HG03135 (cell line): ENCODE measurements around the gene THAP10.
"Not testable (repeated sequence)": the region's sequence is repeated elsewhere in the genome, so short reads cannot be mapped to it uniquely, and the experiment has no call there.

Source experiments
- ATAC-seq: cut with Tn5 transposase; IDR thresholded peaks from one replicate; pipeline ENCODE4 v1.9.1; 2021; ENCODE audit warnings: mild to moderate bottlenecking, moderate library complexity; ENCODE audit not compliant: unreplicated experiment

THAP10 gene

GRCh38 chr15:70879401-70879800 lies 12.8 kb downstream of the THAP10 start:
- ATAC-seq = no peak

- ATAC-seq = no peak
Observed at GRCh38 chr15:70876683-70877082, 15.6 kb downstream of the THAP10 start.

GRCh38 chr15:70876011-70876410 lies 16.2 kb downstream of the THAP10 start:
- no peak for ATAC-seq

GRCh38 chr15:70875001-70875782 lies 17.0 kb downstream of the THAP10 start:
- no peak for ATAC-seq

GRCh38 chr15:70873232-70874054 lies 18.8 kb downstream of the THAP10 start:
- no peak for ATAC-seq

GRCh38 chr15:70871490-70871889 lies 20.7 kb downstream of the THAP10 start:
- not testable (repeated sequence) for ATAC-seq

GRCh38 chr15:70870051-70870450 lies 22.2 kb downstream of the THAP10 start:
- ATAC-seq = no peak

GRCh38 chr15:70869346-70869745 lies 22.9 kb downstream of the THAP10 start:
- no peak for ATAC-seq

GRCh38 chr15:70867911-70868467 lies 24.2 kb downstream of the THAP10 start:
- no peak for ATAC-seq

GRCh38 chr15:70866982-70867641 lies 25.1 kb downstream of the THAP10 start:
- no peak for ATAC-seq

GRCh38 chr15:70863450-70864218 lies 28.6 kb downstream of the THAP10 start:
- no peak for ATAC-seq

GRCh38 chr15:70859998-70860397 lies 32.2 kb downstream of the THAP10 start:
- no peak for ATAC-seq

GRCh38 chr15:70859322-70859908 lies 32.8 kb downstream of the THAP10 start:
- ATAC-seq = no peak

- ATAC-seq = not testable (repeated sequence)
Observed at GRCh38 chr15:70858614-70859321, 33.5 kb downstream of the THAP10 start.

- no peak for ATAC-seq
Observed at GRCh38 chr15:70857562-70858285, 34.5 kb downstream of the THAP10 start.

GRCh38 chr15:70856884-70857561 lies 35.2 kb downstream of the THAP10 start:
- ATAC-seq = no peak

- no peak for ATAC-seq
Observed at GRCh38 chr15:70856177-70856883, 35.9 kb downstream of the THAP10 start.

GRCh38 chr15:70855764-70856163 lies 36.5 kb downstream of the THAP10 start:
- no peak for ATAC-seq
